Nephron progenitor cell (in vitro differentiated cells): ENCODE measurements around the gene SORCS2.

Experiments used
- DNase-seq: peaks from one replicate; pipeline ENCODE4 v3.0.0; 2021
- H3K27ac Mint-ChIP-seq: 2 replicates; pipeline ENCODE4 v1.8.0; 2021; ENCODE audit warnings: mild to moderate bottlenecking, moderate library complexity, mixed read lengths
- H3K27me3 Mint-ChIP-seq: 2 replicates; pipeline ENCODE4 v1.8.0; 2021; ENCODE audit warnings: mild to moderate bottlenecking, low read depth, mixed read lengths; ENCODE audit not compliant: poor library complexity
- H3K36me3 Mint-ChIP-seq: 2 replicates; pipeline ENCODE4 v1.8.0; 2021; ENCODE audit warnings: low read depth, mixed read lengths
- H3K4me1 Mint-ChIP-seq: 2 replicates; pipeline ENCODE4 v1.8.0; 2021; ENCODE audit warnings: mixed read lengths
- H3K4me3 Mint-ChIP-seq: 2 replicates; pipeline ENCODE4 v1.8.0; 2021; ENCODE audit warnings: mild to moderate bottlenecking, moderate library complexity, mixed read lengths
- H3K9me3 Mint-ChIP-seq: 2 replicates; pipeline ENCODE4 v1.8.0; 2021; ENCODE audit warnings: mild to moderate bottlenecking, moderate library complexity, mixed read lengths
- CTCF ChIP-seq: fragments of 200-600 bp; sonication (generic); IDR thresholded peaks from 2 replicates; pipeline ENCODE4 v1.5.0; 2021; ENCODE audit warnings: antibody characterized with exemption

The SORCS2 gene

DNA sequence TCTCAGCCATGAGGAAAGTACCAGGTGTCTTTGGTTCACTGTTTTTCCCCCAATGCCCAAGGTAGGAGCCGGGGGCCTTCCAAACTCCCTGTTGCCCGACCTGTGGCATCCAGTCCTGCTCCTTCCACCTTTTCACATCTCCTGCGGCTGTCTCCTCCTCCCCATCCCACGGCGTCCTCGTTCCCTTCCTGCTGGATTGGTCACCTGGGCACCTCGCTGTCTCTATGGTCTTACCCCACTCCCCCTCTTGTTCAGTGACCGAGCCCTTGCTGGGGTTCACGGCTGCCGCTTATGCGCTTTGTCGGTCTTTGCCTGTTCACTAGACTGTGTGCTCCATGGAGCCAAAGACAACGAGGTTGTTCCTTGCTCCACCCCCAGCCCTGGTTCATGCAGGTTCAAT lies 431.1 kb downstream of the SORCS2 start:
- H3K9me3 Mint-ChIP-seq: peaks cover 2% of the 10 kb centered on the region
- H3K27me3 Mint-ChIP-seq: peaks cover 18% of the 10 kb centered on the region
- no peak for TF ChIP-seq CTCF
- no peak for DNase-seq
- peak overlapping the region; percentile 17 for H3K27ac Mint-ChIP-seq
- H3K4me1 Mint-ChIP-seq: peaks cover 26% of the 10 kb centered on the region
- peaks cover 2% of the 10 kb centered on the region for H3K36me3 Mint-ChIP-seq
- no peak overlapping the region for H3K4me3 Mint-ChIP-seq

DNA sequence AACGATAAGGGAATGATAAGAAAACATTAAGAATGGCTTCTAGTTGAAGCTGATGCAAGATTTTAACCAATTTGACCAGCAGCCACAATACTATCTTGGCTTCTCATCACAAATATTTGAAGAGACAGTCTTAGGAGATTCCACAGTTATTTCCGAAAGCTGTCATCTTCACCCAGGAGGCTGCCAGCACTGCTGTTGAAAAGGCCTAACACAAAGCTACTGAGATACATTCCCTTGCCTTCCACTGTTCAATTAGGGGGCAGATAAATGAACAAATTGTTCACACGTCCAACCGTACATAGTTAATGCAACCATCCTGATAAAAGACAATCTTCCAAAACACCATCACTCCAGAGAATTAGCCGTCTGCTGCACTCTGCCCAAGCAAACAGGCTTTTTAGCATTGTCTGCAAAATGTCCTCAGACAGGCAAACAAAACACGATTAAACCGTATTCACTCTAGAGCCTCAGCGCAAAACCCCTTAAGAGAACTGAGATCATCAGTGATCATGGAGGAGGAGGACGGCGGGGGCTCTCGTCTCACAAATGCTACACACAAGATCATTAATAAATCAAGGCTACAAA lies 432.1 kb downstream of the SORCS2 start:
- Mint-ChIP-seq H3K27me3 (peaks cover 18% of the 10 kb centered on the region), H3K36me3 (peaks cover 4% of the 10 kb centered on the region), H3K27ac (no peak overlapping the region), H3K4me1 (peaks cover 26% of the 10 kb centered on the region), H3K4me3 (no peak overlapping the region), H3K9me3 (peaks cover 8% of the 10 kb centered on the region)
- TF ChIP-seq CTCF: no peak
- DNase-seq: no peak

DNA sequence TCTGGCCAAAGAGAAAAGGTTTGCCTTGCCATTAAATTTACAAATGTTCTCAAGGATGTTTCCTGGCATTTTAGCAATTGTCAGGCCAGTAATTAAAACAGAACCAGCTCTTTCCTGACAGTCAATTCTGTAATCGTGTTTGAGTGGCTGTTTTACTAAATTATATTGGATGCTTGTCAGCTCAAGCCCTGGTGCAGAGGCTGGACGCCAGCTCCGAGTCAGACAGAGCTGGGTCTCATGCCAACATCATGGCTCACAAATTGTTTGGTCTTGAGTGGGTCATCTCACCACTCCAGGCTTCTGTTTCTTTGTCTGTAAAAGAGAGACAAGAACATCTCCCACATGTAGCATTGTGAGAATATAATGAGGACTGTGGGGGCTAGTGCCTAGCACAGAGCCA lies 432.7 kb downstream of the SORCS2 start:
- Mint-ChIP-seq H3K27me3 (peaks cover 18% of the 10 kb centered on the region), H3K36me3 (peaks cover 4% of the 10 kb centered on the region), H3K9me3 (peaks cover 14% of the 10 kb centered on the region), H3K4me1 (peaks cover 24% of the 10 kb centered on the region), H3K4me3 (no peak overlapping the region), H3K27ac (no peak overlapping the region)
- no peak for TF ChIP-seq CTCF
- DNase-seq: no peak

DNA sequence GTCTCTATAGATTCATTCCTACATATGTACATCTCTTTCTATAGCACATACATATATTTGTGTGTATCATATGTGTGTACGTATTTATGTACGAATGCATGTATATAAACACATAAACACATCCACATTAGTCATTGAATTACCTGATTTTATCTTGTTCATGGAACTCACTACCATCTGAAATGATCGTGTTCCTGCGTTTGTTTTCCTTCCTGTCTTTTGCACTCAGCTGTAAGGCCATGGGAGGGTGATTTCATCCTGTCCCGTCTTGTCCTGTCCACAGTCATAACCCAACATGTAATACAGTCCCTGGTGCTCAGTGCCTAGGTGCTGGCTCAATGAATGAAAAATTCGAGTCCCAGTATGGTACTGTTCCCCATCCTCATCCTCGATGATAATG lies 434.2 kb downstream of the SORCS2 start:
- no peak for TF ChIP-seq CTCF

DNA sequence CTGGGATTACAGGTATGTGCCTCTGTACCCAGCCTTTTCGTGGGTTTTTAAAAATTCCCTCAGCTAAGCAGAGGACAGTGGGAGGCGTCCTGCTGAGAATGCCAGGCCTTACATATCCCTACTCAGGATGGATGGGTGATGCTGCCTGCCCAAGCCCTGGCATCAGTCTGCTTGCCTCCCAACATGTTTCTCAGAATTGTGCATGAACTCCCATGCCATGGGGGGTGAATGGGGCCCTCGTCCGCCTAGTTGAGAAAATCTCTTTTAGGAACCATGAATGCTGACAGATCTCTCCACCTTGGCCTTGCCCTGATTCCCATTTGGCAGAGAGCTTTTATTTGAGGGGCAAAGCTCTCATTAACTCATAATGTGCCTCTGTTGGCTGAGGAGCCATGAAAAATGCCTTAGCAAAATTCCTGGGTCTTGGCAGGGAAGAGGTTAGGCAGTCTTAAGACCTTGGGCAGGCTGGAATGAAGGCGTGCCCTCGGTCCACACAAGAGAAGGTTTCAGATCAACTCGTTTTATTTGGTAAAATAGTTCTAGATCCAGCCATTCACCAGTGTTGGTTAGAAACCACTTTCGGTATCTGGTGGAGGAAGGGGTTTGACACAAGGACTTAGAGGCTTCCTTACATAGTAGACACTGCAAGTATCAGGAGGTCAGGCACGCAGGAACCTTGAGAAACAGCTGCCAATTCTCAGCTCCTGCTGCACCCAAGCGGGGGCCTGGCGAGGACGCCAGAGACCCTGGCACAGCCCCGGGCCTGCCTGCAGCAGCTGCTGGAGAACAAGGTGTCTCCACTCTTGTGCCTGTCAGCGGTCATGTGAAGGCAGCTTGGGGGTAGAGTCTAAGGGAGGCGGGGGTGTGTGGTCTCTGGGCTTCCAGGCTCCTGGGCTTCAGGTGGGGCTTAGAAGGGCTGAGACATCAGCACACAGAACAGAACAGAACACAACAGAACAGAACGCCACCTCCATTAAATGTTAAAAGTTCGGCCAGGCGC lies 435.2 kb downstream of the SORCS2 start:
- Mint-ChIP-seq H3K36me3 (peaks cover 4% of the 10 kb centered on the region), H3K4me1 (peaks cover 31% of the 10 kb centered on the region), H3K27ac (no peak overlapping the region), H3K27me3 (peaks cover 19% of the 10 kb centered on the region), H3K4me3 (no peak overlapping the region), H3K9me3 (peaks cover 21% of the 10 kb centered on the region)
- DNase-seq: no peak
- no peak for TF ChIP-seq CTCF

More for the DNA sequence above, 434.2 kb downstream of the SORCS2 start:
- no peak for DNase-seq
- Mint-ChIP-seq H3K36me3 (peaks cover 4% of the 10 kb centered on the region), H3K27ac (no peak overlapping the region), H3K27me3 (peaks cover 15% of the 10 kb centered on the region), H3K4me3 (no peak overlapping the region), H3K4me1 (peaks cover 22% of the 10 kb centered on the region), H3K9me3 (peaks cover 21% of the 10 kb centered on the region)
